MCF 10A (cell line): ENCODE data around the gene EME1. TPM values are rescaled to one million over a fixed set of nuclear protein-coding genes. Genes with fewer than 3 reads are reported as not detected.
"Not testable (repeated sequence)": the region's sequence is repeated elsewhere in the genome, so short reads cannot be mapped to it uniquely, and the experiment has no call there.

Experiments used
- BruUV-seq: library from RNA; stranded (reverse); fragments of 400-500 nt; replicated peaks from 2 replicates; lab custom pipeline; 2021; lab: Mats Ljungman, UMichigan
- CTCF ChIA-PET: fragments of 300-600 bp; sonication (Branson Sonifier 250); formaldehyde crosslinking; extraction: SDS; loops from one replicate; lab custom pipeline; 2021; ENCODE audit warnings: antibody characterized with exemption, inconsistent platforms; lab: Yijun Ruan, JAX
- POLR2A ChIA-PET: fragments of 300-600, 350-650 bp; sonication (Branson Sonifier 250); formaldehyde crosslinking; extraction: SDS; loops from one replicate; lab custom pipeline; 2020; ENCODE audit warnings: antibody characterized with exemption, inconsistent platforms; lab: Yijun Ruan, JAX
- DNase-seq: peaks from one replicate; pipeline ENCODE4 v3.0.0-alpha.2; 2018; ENCODE audit not compliant: unreplicated experiment
- H3K27ac Mint-ChIP-seq: one replicate; pipeline ENCODE4 v1.8.0; 2022; ENCODE audit warnings: mild to moderate bottlenecking, low read depth, mixed read lengths; ENCODE audit not compliant: unreplicated experiment
- H3K27me3 Mint-ChIP-seq: one replicate; pipeline ENCODE4 v1.8.0; 2022; ENCODE audit warnings: mixed read lengths; ENCODE audit not compliant: insufficient read depth, unreplicated experiment
- H3K36me3 Mint-ChIP-seq: one replicate; pipeline ENCODE4 v1.8.0; 2022; ENCODE audit warnings: mild to moderate bottlenecking, moderate library complexity, mixed read lengths; ENCODE audit not compliant: insufficient read depth, unreplicated experiment
- H3K4me1 Mint-ChIP-seq: one replicate; pipeline ENCODE4 v1.8.0; 2022; ENCODE audit warnings: mixed read lengths; ENCODE audit not compliant: insufficient read depth, unreplicated experiment
- H3K4me3 Mint-ChIP-seq: one replicate; pipeline ENCODE4 v1.8.0; 2022; ENCODE audit warnings: mild to moderate bottlenecking, moderate library complexity, mixed read lengths; ENCODE audit not compliant: unreplicated experiment
- H3K9me3 Mint-ChIP-seq: one replicate; pipeline ENCODE4 v1.8.0; 2022; ENCODE audit warnings: mixed read lengths; ENCODE audit not compliant: unreplicated experiment
- CTCF ChIP-seq: fragments of 200-600 bp; IDR thresholded peaks from one replicate; pipeline ENCODE4 v1.8.0; 2022; ENCODE audit warnings: antibody characterized with exemption, mild to moderate bottlenecking; ENCODE audit not compliant: unreplicated experiment
- intact Hi-C: fragments of 100-400 bp; cut with micrococcal nuclease; formaldehyde crosslinking; loops from 2 replicates; pipeline ENCODE4 v1.14.1; 2022
- total RNA-seq: library from RNA; stranded (reverse); gene quantifications from 2 replicates; pipeline ENCODE4 v1.2.3, GENCODE V29; 2022

Gene EME1
- total RNA-seq, 1 experiment from 2014 or later, result 6.0 TPM

GRCh38 chr17:50426814-50427787, 54.1 kb downstream of the EME1 start:
- Mint-ChIP-seq H3K27me3 (no peaks in the 10 kb centered on the region), H3K4me1 (peaks cover 15% of the 10 kb centered on the region), H3K9me3 (no peaks in the 10 kb centered on the region), H3K27ac (peak overlapping the region; percentile 93), H3K36me3 (peaks cover 18% of the 10 kb centered on the region), H3K4me3 (peak overlapping the region; percentile 71)
- POLR2A ChIA-PET, result interaction anchor here (0.5 to 6.5 kb wide), 18 partner anchors 9 to 446 kb away, joined by 3 to 76 read pairs (median 4); partner anchors contain the start of genes EME1, LRRC59, MRPL27 and RSAD1
- TSS peak; percentile 35 for BruUV-seq
- no peak for TF ChIP-seq CTCF
- CTCF ChIA-PET, result interaction anchor here (0.5 to 4.0 kb wide), 9 partner anchors 10 to 399 kb away, joined by 3 to 37 read pairs (median 3); partner anchors contain the start of gene LRRC59
- DNase-seq, result peak; percentile 29
- intact Hi-C loops, result no loop called here

- intact Hi-C loops, BruUV-seq, H3K9me3 Mint-ChIP-seq, H3K27me3 Mint-ChIP-seq: not testable (repeated sequence)
- ChIA-PET CTCF (interaction anchor here (0.6 to 4.0 kb wide), 5 partner anchors 10 to 84 kb away, joined by 3 to 37 read pairs (median 4); partner anchors contain the start of gene LRRC59), POLR2A (interaction anchor here (1.0 to 6.5 kb wide), 14 partner anchors 13 to 81 kb away, joined by 3 to 76 read pairs (median 7); partner anchors contain the start of genes LRRC59 and RSAD1)
- Mint-ChIP-seq H3K4me3 (peak overlapping the region; percentile 71), H3K36me3 (peaks cover 19% of the 10 kb centered on the region), H3K27ac (peak overlapping the region; percentile 93), H3K4me1 (peaks cover 15% of the 10 kb centered on the region)
- DNase-seq, result peak; percentile 2
Observed at GRCh38 chr17:50428126-50428525, 55.1 kb downstream of the EME1 start.

DNA sequence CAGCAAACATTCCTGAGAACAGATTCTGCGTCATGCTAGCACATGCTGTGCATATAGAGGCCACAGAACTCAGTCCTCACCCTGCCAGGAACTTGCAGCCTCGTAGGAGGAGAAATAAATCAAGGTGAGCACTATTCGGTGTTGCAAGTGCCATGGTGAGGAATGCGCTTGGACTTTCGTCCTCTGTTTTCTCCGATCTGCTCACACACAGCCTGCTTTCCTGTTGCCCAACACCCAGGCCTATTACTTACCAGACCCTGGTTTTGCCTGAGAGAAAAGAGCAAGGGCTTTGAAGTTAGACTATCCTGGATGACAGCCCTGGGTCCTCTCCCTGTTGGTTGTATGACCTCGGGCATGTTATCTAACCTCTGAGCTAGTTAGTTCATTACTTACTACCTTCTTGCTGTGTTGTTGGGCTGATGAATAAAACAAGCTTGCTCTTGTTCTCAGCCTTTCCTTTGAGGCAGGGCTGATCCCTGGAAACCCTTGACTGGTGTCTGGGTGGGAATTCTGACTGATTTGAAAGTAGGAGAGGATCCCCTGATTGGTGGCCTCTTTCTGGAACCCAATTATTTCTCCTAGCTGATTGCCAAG, 55.9 kb downstream of the EME1 start:
- no peak for TF ChIP-seq CTCF
- no peaks in the 10 kb centered on the region for H3K27me3 Mint-ChIP-seq
- peak overlapping the region; percentile 50 for H3K4me3 Mint-ChIP-seq
- H3K9me3 Mint-ChIP-seq, result no peaks in the 10 kb centered on the region
- ChIA-PET POLR2A (interaction anchor here (0.6 to 6.5 kb wide), 20 partner anchors 9 to 373 kb away, joined by 3 to 76 read pairs (median 4); partner anchors contain the start of genes LRRC59, PPP1R9B and RSAD1), CTCF (interaction anchor here (0.6 to 1.6 kb wide), 7 partner anchors 10 to 84 kb away, joined by 3 to 5 read pairs (median 3); partner anchors contain the start of gene LRRC59)
- H3K36me3 Mint-ChIP-seq, result peaks cover 19% of the 10 kb centered on the region
- no TSS peak for BruUV-seq
- peaks cover 15% of the 10 kb centered on the region for H3K4me1 Mint-ChIP-seq
- peak overlapping the region; percentile 93 for H3K27ac Mint-ChIP-seq
- intact Hi-C loops, result no loop called here
- peak; percentile 95 for DNase-seq

DNA sequence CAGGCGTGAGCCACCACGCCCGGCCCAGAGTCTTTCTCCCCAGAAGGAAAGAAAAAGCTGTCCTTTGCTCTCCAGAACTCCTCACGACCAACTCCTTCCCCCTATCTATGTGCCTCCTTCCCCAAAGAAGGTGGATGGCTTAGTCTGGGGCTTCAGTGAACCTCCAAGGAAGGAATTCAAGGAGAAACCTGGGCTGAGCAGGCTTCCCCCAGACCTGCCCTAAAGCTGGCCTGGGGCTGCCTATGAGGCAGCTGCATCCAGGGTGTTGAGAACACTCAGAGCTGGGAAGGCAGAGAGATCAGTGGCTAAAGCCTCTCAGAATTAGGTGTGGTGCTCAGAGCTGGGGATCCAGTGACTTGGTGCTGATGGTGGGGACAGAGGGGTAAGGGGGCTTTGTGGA, 56.8 kb downstream of the EME1 start:
- no peak for DNase-seq
- ChIA-PET CTCF (interaction anchor here (0.6 to 1.6 kb wide), 5 partner anchors 13 to 108 kb away, joined by 3 to 5 read pairs (median 4); no protein-coding TSS in a partner anchor), POLR2A (interaction anchor here (0.6 to 6.5 kb wide), 11 partner anchors 12 to 279 kb away, joined by 3 to 76 read pairs (median 5); partner anchors contain the start of genes EME1, LRRC59, MRPL27 and PPP1R9B)
- no peaks in the 10 kb centered on the region for H3K27me3 Mint-ChIP-seq
- peaks cover 19% of the 10 kb centered on the region for H3K36me3 Mint-ChIP-seq
- no peak for TF ChIP-seq CTCF
- no peaks in the 10 kb centered on the region for H3K9me3 Mint-ChIP-seq
- H3K27ac Mint-ChIP-seq, result peak overlapping the region; percentile 93
- H3K4me3 Mint-ChIP-seq, result peak overlapping the region; percentile 50
- BruUV-seq, result no TSS peak
- intact Hi-C loops, result no loop called here
- peaks cover 15% of the 10 kb centered on the region for H3K4me1 Mint-ChIP-seq

Other genes starting within 250 kb of the EME1 start
- 0.09 TPM in 1 of 2 replicates, not detected in the other for gene SAMD14, start 243.1 kb upstream of the EME1 start, total RNA-seq
- 33.4 and 34.8 TPM in 2 replicates for gene PPP1R9B, start 222.6 kb upstream of the EME1 start, total RNA-seq
- not detected in 2 replicates for gene SGCA, start 207.2 kb upstream of the EME1 start, total RNA-seq
- 3.4 and 4.5 TPM in 2 replicates for gene COL1A1, start 171.6 kb upstream of the EME1 start, total RNA-seq
- gene TMEM92, start 98.8 kb upstream of the EME1 start, total RNA-seq, result 1.1 and 1.5 TPM in 2 replicates
- 9.6 and 14.0 TPM in 2 replicates for gene XYLT2, start 27.1 kb upstream of the EME1 start, total RNA-seq
- 57.2 and 71.5 TPM in 2 replicates for gene MRPL27, start within 50 bp of the EME1 start, total RNA-seq
- gene LRRC59, start 24.3 kb downstream of the EME1 start, total RNA-seq, result 306 and 344 TPM in 2 replicates
- gene ACSF2, start 53.0 kb downstream of the EME1 start, total RNA-seq, result 10.5 and 17.8 TPM in 2 replicates
- not detected in 2 replicates for gene CHAD, start 95.7 kb downstream of the EME1 start, total RNA-seq
- gene RSAD1, start 105.6 kb downstream of the EME1 start, total RNA-seq, result 25.2 and 28.7 TPM in 2 replicates
- 0.19 TPM in 1 of 2 replicates, not detected in the other for gene MYCBPAP, start 135.2 kb downstream of the EME1 start, total RNA-seq
- 2.1 and 4.4 TPM in 2 replicates for gene EPN3, start 159.5 kb downstream of the EME1 start, total RNA-seq
- 35.3 and 39.4 TPM in 2 replicates for gene SPATA20, start 173.9 kb downstream of the EME1 start, total RNA-seq
- not detected in 2 replicates for gene CACNA1G, start 187.5 kb downstream of the EME1 start, total RNA-seq